HG03045 (cell line): Measurements from ENCODE around the gene ADAMTS7.
A peak's percentile ranks its signal among the peaks of the same experiment; 100 is the strongest.
"Not testable (repeated sequence)": the region's sequence is repeated elsewhere in the genome, so short reads cannot be mapped to it uniquely, and the experiment has no call there.

Source experiments
- ATAC-seq: cut with Tn5 transposase; IDR thresholded peaks from one replicate; pipeline ENCODE4 v1.9.1; 2021; ENCODE audit warnings: mild to moderate bottlenecking, moderate library complexity; ENCODE audit not compliant: unreplicated experiment

The ADAMTS7 gene, protein sequence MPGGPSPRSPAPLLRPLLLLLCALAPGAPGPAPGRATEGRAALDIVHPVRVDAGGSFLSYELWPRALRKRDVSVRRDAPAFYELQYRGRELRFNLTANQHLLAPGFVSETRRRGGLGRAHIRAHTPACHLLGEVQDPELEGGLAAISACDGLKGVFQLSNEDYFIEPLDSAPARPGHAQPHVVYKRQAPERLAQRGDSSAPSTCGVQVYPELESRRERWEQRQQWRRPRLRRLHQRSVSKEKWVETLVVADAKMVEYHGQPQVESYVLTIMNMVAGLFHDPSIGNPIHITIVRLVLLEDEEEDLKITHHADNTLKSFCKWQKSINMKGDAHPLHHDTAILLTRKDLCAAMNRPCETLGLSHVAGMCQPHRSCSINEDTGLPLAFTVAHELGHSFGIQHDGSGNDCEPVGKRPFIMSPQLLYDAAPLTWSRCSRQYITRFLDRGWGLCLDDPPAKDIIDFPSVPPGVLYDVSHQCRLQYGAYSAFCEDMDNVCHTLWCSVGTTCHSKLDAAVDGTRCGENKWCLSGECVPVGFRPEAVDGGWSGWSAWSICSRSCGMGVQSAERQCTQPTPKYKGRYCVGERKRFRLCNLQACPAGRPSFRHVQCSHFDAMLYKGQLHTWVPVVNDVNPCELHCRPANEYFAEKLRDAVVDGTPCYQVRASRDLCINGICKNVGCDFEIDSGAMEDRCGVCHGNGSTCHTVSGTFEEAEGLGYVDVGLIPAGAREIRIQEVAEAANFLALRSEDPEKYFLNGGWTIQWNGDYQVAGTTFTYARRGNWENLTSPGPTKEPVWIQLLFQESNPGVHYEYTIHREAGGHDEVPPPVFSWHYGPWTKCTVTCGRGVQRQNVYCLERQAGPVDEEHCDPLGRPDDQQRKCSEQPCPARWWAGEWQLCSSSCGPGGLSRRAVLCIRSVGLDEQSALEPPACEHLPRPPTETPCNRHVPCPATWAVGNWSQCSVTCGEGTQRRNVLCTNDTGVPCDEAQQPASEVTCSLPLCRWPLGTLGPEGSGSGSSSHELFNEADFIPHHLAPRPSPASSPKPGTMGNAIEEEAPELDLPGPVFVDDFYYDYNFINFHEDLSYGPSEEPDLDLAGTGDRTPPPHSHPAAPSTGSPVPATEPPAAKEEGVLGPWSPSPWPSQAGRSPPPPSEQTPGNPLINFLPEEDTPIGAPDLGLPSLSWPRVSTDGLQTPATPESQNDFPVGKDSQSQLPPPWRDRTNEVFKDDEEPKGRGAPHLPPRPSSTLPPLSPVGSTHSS (N-terminal part only)

DNA sequence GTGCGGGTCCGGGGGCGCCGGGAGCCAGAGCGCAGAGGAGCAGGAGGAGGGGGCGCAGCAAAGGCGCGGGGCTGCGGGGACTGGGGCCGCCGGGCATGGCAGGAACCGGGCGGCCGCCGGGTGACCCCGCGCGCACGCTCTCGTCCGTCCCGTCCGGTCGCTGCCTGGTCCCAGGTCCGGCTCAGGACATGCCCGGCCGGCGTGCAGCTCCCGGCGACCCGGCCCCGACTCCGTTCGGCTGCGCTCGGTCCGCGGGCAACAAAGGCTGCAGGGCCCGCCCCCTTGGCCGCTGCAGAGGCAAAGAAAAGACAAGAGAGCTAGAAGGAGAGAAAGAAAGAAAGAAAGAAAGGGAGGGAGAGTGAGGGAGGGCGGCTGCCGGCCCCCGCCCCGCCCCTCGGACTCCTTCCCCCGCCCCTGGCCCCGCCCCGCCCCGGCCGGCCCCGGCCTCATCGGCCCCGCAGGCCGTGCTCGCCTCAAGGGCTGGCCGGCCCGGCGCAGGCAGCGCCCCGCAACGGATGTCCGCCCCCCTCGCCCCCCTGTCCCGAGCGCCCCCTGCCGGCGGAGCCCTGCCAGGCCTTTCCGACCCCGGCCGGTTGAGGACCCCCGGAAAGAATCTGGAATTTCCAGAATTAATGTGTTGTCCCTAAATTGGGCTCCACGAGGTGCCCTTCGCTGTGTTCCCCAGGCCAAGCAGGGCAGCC is at the start of gene ADAMTS7:
TSS of gene ADAMTS7 (minus strand) at position 341 of the 701 bp plus-strand sequence. CDS start at position 97, 244 bp downstream.
- peak; percentile 67 for ATAC-seq

DNA sequence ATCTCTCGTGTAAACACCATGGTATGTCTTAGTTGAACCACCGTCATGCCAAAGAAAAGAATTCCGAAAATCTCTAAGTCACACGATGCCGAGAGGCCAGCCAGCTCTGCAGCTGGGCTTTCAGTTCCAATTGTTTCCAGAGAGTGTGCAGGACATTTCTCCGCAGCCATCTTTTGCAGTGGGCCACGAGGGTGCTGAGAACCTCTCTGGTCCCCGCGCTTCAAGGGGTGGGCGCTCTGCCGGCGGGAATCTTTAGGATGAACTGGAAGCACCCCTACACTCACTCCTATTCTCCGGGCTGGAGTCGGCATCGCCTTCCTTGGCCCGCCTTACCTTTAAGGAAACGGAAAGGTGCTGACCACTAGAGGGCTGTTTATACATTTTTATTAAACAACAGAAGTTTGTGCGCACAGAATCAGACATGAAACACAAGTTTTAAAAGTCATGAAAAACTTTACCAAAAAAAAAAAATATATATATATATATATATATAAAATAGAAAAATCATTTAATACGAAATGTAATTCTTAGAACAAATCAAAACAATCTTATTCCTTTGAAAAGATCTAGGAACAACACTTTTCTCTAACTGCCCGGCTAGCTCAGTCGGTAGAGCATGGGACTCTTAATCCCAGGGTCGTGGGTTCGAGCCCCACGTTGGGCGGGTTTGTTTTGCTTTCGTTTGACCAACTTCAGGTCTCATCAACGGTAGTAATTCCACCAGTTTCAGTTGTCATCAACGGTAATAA is 48.9 kb upstream of the ADAMTS7 start:
- ATAC-seq, result peak; percentile 79

DNA sequence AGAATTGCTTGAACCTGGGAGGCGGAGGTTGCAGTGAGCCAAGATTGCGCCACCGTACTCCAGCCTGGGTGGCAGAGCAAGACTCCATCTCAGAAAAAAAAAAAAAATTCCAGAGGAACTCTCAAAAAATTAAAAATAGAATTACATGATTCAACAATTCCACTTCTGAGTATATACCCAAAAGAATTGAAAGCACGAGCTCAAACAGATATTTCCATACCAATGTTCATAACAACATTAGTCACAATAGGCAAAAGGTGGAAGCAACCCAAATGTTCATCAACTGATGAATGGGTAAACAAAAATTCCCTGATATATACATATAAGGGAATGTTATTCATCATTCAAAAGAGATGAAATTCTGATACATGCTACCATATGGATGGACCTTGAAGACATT is 44.5 kb upstream of the ADAMTS7 start:
- no peak for ATAC-seq

DNA sequence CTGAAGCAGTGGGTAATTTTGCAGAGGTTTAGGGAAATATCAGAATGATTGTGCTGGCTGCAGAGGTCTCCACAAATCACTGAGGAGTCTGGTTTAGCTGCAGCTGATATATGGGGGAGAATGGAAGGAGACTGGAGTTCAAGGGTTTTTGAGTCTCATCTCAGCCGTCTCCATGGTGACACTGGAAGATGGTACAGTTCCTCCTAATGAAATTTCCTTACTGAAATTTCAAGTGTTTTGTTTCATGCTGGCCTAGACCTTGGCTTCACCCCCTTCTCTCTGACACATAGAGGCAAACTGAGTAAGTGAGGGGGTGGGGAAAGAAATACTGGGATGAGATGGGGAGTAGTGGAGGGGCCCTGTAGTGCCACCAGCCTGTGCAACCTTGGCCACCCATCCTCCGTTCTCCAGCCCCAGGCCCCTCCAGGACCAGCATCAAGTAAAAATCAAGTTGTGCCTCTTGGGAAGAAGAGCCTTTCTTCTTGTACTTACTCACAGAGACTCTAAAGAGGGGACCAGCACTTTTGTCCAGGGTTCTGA is 43.6 kb upstream of the ADAMTS7 start:
- no peak for ATAC-seq

DNA sequence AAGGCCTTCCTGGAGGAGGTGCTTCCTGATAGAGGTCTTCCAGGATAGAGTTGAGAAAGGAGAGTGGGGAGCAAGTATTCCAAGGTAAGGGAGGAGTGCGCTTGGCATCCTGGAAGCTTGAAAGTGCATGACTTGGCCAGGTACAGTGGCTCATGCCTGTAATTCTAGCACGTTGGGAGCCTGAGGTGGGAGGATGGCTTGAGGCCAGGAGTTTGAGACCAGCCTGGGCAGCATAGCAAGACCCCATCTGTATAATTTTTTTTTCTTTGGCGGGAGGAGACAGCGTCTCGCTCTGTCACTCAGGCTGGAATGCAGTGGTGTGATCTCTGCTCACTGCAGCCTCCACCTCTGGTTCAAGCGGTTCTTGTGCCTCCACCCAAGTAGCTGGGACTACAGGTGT is 42.2 kb upstream of the ADAMTS7 start:
- ATAC-seq, result no peak

DNA sequence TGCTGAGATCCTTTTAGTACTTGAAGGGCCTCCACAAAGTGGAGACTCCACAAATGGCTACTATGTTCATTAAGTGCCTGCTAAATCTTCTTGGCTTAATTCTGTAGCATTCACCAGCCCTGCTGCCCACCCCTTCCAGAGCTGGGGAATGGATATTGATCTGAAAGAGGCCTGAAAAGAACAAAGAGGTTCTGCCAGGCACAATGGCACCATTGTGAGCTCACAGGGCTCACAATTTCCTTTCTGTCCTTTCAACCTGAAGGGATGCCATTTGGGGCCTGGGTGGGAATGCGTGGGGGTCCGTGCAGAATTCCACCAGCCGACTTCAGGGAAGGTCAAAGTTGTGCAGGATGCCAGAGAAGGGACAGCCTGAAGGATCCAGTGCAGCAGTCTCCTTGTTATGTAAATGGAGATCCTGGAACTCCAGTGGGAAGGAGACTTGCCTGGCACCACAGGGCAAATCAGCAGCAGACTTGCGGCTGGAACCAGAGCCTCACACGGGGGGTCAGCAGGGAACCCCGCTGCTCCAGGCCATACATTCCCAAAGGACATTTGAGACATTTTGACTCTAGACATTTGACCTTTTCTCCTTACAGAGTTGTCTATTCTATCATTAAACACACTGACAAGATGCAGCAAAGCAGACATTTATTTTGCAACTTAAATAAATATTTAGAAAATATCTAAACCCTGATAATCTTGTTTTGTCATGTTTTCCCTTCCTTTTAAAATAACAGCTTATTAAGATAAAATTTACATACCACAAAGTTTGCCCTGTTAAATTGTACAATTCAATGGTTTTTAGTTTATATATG is 39.9 kb upstream of the ADAMTS7 start:
- ATAC-seq, result no peak

DNA sequence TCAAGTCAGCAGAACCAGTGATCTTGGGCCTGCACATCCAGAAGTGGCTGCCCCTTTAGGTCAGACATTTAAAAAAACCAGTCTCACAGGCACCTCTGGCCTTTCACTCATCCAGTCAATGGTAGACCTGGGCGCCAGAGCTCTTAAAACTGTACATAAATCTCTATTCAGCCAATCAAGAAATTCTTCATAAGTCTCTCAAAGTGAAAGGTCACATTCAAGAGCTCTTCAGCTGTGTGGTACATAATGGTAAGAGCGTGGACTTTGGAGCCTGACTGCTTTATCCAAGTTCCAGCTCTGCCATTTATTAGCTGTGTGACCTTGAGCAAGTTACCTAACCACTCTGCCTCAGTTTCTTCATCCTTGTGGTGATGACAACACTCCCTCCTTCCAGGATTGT is 39.1 kb upstream of the ADAMTS7 start:
- ATAC-seq, result no peak

DNA sequence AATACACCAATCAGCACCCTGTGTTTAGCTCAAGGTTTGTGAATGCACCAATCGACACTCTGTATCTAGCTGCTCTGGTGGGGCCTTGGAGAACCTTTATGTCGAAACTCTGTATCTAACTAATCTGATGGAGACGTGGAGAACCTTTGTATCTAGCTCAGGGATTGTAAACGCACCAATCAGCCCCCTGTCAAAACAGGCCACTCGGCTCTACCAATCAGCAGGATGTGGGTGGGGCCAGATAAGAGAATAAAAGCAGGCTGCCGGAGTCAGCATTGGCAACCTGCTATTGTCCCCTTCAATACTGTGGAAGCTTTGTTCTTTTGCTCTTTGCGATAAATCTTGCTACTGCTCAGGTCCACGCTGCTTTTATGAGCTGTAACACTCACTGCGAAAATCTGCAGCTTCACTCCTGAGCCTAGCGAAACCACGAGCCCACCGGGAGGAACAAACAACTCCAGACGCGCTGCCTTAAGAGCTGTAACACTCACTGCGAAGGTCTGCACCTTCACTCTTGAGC is 36.2 kb upstream of the ADAMTS7 start:
- ATAC-seq, result not testable (repeated sequence)

DNA sequence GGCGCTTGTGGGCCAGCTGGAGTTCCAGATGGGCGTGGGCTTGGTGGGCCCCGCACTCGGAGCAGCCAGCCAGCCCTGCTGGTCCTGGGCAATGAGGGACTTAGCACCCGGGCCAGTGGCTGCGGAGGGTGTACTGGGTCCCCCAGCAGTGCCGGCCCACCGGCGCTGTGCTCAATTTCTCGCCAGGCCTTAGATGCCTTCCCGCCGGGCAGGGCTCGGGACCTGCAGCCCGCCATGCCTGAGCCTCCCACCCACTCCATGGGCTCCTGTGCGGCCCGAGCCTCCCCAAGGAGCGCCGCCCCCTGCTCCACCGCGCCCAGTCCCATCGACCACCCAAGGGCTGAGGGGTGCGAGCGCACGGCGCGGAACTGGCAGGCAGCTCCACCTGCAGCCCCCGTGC is 35.6 kb upstream of the ADAMTS7 start:
- ATAC-seq, result not testable (repeated sequence)

DNA sequence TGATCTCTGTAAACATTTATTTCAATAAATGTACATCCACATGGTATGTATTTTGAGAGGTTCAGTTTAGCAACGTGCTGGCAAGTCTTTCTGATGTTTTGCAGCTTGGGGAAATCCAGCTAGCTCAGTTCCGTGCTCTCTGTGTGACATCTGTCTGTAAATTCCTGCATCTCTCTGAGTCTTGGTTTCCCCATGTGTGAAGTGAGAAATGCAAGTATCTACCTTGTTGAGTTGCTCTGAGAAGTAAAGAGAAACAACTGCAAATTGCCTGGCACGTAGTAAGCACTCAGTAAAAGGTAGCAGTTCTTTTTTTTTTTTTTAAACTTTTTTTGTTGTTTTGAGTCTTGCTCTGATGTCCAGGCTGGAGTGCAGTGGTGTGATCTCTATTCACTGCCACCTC is 31.3 kb upstream of the ADAMTS7 start:
- peak; percentile 43 for ATAC-seq

DNA sequence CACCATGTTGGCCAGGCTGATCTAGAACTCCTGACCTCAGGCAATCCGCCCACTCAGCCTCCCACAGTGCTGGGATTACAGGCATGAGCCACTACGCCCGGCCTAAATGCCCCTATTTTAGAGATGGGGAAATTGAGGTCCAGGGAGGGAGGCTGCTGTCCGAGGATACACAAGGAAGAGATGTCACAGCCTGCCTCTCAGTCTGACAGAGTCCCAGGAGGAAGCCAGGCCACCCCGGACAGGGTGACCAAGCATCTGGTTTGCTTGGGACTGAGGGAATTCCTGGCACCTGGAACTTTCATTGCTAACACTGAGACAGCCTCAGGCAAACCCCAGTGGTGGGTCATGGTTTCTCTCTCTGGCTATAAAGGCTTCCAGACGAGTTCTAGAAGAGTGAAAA is 30.6 kb upstream of the ADAMTS7 start:
- ATAC-seq, result peak; percentile 23

DNA sequence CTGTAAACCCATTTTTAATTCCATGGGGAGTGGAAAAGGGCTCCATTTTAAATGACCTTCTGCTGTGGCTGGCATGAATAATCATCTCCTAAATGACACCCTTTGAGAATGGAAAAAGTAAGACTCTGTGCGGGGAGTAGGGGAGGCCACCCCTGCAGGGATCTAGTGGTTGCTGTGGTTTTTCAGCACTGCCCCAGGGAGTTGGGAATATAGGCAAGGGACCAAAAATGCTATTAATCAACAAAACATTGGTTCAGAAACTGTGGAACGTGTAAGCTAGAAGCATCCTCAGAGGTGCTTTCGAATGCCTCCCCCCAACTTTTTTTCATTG is 30.1 kb upstream of the ADAMTS7 start:
- no peak for ATAC-seq

DNA sequence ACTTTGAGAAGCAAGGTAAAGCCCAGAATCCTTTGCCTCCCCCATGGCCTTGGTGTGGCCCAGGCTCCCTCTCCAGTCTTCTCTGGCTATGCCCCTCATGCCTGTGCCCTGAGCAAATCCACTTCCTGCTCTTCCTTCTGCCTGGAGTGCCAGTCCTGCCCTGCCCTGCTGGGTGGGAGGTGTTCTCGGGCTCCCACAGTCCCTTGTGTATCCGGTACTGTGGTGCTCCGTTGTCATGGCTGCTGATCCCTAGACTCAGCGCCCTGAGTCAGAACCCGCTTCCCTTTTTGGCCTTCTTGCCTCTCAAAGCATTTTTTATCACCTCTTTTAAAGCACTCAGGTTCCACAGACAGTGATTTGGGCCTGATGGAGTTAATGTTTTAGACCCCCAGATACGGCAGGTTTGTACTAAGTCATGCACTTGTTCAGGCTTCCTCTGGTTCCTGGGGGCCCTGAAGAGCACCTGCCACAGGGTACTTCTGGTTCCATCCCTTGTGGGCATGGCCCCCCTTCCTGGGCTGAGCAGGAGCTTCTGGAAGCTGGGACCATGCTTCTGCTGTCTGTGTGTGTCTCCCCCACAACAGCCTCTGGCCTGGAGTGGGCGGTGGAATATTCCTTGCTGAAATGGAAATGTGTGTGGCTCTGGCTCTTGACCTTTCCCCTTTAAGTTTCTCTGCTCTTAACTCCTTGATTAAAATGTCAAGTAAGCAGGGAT is 29.6 kb upstream of the ADAMTS7 start:
- no peak for ATAC-seq

DNA sequence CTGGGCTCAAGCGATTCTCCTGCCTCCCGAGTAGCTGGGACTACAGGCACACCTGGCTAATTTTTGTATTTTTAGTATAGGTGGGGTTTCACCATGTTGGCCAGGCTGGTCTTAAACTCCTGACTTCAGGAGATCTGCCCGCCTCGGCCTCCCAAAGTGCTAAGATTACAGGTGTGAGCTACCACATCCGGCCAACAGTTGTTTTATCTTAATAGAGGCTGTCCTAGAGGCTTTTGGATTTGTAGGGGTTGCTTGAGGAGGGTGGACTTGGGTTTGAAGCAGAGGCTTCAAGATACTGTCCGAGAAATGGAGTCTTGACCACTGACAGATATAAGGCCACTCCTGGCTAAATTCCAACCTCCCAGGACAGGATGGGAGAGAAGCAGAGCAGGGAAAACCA is 27.9 kb upstream of the ADAMTS7 start:
- ATAC-seq, result not testable (repeated sequence)

DNA sequence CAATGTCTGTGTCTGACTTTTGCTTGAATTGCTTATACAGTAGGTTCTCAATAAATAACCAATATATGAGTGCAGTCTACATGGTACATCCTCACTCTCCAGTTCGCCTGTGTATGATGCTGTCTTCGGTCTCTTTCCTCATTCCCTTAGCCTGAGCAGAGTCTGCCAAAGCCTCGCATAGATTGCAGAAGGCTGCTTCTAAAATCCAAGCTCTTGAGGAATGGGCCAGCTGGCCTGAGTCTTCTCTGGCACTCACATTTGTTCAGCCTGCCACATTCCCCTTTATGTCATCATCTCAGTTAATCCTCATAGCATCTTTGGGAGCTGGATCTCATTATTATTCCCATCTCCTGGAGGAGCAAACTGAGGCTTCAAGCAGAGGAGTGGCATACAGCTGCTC is 27.2 kb upstream of the ADAMTS7 start:
- no peak for ATAC-seq

DNA sequence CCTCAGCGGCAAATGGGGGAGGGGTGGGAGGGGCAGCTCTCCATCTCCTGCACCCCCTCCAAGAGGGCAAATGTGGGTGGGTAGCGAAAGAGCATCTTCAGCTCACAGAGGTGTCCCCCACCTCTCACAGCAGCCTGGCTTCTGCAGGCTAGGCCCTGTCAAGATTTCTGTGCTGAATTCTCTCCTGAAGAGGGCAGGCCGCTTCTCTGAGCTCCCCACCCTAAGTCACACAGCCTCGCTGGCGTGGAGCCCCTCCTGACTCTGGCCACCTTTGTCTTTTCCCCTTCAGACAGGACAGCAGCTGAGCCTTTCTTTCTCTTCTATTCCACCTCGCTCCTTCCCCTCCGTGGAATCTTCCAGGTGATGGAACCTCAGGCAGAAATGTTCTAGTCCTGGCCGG is 26.3 kb upstream of the ADAMTS7 start:
- no peak for ATAC-seq

DNA sequence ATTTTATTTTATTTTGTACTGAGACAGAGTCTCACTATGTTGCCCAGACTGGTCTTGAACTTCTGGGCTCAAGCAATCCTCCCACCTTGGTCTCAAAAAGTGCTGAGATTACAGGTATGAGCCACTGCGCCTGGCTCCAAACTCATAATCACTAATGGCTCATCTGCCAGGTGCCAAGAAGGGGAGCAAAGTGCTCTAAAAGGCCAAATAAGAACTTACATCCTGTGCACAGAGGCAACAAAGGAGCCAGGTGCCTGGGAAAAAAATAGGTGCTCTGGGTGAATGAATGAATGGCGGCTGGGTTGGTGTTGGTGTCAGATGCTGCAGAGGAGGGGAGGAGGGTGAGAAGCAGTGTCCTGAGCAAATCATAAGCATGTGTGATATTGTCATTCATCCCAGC is 25.9 kb upstream of the ADAMTS7 start:
- no peak for ATAC-seq

DNA sequence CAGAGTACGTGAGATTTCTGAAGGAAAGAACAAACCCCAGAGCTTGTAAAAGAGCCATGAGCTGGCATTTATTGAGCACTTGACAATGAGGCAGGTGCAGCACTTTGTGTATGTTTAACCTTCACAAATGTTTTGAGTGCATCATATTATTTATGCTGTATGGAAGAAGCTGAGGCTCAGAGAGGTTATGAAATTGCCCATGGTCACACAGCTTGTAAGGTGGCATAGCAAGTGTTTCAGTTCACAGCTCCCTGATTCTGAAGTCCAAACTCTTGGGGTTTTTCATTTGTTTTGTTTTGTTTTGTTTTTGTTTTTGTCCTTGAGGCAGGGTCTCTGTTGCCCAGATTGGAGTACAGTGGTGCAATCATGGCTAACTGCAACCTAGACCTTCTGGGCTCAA is 25.1 kb upstream of the ADAMTS7 start:
- ATAC-seq, result no peak
